GM12892 (cell line): Measurements from ENCODE around the gene NCAM2.

Experiments
- POLR2A ChIP-seq: IDR thresholded peaks from 2 replicates; pipeline ENCODE4 v1.6.1; 2011; ENCODE audit warnings: low read depth, low read length, control low read depth
- POLR2AphosphoS5 ChIP-seq: IDR thresholded peaks from 2 replicates; pipeline ENCODE4 v1.6.1; 2011; ENCODE audit warnings: low read depth, low read length, control low read depth
- TAF1 ChIP-seq: IDR thresholded peaks from 2 replicates; pipeline ENCODE4 v1.6.1; 2011; ENCODE audit warnings: low read depth, mild to moderate bottlenecking, control low read depth, low read length, borderline replicate concordance

DNA sequence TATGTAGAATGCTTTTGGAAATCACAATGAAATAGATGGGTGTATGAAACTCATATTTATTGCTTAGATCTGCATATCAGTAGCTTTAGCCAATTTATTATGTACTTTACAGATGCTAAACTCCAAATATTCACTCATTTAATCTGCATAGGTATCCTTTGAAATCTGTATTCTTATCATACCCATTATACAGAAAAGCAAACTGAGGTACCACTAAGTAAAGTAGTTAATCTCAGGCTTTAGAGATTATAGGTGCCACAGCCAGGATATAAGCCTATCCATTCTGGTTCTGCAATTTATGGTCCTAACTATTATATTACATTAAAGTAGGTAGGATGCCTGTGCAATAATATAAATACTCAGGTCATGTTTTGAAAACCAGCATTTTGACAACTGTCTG, 369.4 kb downstream of the NCAM2 start:
- TF ChIP-seq POLR2AphosphoS5: no peak
- no peak for TF ChIP-seq TAF1
- TF ChIP-seq POLR2A: no peak
